Hepatic stellate cell (primary cell): Measurements from ENCODE around the gene NT5C2.

Source experiments
- DNase-seq: peaks from one replicate; pipeline ENCODE4 v3.0.0; 2011; ENCODE audit warnings: low spot score

The NT5C2 gene

DNA sequence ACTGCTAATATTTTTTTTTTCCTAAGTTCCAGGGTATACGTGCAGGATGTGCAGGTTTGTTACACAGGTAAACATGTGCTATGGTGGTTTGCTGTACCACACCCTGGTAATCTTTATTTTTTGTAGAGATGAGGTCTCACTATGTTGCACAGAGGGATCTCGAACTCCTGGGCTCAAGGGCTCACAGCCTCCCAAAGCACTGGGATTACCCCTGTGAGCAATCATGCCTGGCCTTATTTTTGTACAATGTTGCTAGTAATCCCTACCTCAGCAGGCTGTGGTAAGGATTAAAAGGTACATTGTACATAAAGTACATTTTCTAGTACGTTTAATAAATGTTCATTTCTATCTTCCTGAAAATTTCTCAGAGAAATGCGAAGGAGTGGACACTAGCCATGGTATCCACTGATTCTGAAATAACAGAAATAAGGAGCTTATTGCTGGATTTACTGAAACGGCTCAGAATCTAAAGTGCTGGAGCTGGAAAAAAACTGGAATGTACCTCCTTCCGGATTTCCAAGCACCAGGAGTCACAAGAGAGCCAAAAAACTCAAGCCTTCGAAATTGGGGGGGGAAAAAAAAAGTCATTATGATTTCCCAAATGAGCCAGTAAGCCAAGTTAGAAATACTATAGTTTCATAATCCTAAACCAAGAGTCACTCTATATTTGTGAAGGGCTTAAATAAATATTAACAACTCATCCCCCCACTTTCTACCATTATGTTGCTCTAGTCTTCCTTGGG, 69.6 kb downstream of the NT5C2 start:
- no peak for DNase-seq

DNA sequence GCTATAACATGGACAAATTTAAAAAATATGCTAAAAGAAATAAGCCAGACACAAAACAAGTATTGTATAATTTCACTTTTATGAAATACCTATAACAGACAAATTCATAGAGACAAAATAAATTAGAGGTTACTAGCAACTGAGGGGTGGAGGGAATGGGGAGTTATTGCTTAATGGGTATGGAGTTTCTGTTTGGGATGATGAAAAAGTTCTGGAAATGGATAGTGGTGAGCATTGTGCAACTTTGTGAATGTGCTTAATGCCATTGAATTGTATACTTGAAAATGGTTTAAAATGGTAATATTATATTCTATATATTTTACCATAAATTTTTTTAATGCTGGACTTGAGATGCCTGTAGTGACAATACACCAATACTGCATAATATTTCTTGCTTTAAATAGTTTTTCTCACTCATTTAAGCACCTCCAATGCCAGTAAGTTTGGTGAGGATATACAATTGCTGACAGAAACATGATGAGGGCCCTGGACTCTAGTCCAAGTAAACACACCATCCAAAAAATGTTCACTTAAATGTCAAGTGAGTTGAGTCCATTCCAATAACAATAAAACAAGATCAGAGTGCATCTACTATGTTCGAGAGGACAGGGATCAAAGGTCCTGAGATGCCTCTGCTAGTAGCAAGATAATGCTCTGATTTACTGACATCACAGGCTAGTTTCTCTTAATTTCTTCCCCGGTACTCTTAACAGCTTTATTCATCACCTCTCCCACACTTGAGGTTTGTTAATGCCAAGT, 71.9 kb downstream of the NT5C2 start:
- no peak for DNase-seq

DNA sequence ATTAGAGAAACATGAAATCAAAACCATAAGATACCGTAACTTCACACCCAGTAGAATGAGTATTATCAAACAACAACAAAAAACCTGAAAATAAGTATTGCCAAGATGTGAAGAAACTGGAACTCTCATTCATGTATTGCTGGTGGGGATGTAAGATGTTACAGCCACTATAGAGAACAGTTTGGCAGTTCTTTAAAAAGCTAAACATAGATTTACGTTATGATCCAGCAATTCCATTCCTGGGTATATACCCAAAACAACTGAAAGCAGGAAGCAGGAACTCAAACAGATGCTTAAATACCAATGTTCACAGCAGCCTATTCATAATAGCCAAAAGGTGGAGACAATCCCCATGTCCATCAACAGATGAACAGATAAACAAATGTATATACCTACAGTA, 72.5 kb downstream of the NT5C2 start:
- DNase-seq = no peak

DNA sequence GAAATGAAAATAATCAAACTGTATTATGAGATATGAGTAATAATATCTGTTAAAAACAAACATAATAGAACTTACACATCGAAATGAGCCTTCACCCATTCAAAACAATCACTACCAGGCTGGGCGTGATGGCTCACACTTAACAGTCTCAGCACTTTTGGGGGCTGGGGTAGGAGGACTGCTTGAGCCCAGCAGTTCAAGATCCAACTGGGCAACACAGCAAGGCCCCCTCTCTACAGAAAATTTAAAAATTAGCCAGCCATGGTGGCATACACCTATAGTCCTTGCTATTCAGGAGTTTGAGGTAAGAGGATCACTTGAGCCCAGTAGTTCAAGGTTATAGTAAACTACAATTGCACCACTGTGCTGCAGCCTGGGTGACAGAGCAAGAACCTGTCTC, 75.8 kb downstream of the NT5C2 start:
- DNase-seq = no peak

DNA sequence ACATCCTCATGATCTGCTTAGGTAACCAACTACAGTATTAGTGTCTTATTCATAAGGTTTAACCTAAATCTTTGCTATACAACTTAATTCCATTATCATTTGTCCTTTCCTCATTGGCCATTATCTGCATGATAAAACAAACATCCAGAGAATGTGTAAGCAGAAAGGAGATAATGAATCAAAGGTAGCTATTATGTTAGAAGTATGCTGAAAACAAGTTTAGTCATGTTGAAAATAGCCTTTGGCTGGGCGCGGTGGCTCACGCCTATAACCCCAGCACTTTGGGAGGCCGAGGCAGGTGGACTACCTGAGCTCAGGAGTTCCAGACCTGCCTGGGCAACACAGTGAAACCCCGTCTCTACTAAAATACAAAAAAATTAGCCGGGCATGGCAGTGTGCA, 78.2 kb downstream of the NT5C2 start:
- no peak for DNase-seq

DNA sequence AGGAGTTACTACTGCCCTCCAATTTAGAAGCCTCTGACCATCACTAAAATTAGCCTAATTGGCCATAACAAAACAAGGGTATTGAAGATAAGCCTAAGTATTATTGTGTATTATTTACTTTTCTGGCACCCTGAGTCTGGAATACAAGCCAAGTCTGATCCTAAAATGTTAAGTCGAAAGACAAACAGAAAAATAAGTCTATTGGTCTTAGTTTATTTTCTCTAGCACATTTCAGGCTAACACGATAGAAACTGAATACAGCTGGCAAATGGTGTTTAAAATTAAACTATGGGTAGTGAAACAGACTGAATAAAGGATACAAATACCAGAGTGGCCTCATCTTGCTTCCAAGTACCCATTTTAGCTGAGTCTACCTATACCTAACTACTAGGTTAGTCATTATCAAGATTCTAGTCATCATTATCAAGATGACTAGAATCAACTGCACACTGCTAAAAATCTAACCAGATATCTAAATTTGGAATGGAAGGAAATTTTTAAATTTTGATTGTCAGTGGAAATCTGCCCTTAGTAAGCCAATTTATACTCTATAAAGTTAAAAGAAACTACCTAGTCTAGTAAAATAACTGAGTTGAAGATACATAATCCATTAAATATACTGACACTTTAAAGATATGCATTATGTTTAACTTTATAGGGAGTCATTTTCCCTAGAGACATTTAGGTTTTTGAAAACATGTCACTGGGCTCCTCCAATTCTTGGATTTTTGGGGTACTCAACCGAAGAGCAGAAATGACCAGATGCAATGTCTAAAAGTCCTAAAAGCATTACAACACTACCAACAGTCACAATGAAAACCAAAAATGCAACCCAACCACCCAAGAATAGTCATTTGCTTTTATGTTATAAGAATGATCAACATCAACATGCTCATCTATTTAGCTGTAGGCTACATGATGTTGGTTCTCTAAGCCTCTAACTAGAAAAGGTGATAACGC, 80.9 kb downstream of the NT5C2 start:
- DNase-seq = no peak

DNA sequence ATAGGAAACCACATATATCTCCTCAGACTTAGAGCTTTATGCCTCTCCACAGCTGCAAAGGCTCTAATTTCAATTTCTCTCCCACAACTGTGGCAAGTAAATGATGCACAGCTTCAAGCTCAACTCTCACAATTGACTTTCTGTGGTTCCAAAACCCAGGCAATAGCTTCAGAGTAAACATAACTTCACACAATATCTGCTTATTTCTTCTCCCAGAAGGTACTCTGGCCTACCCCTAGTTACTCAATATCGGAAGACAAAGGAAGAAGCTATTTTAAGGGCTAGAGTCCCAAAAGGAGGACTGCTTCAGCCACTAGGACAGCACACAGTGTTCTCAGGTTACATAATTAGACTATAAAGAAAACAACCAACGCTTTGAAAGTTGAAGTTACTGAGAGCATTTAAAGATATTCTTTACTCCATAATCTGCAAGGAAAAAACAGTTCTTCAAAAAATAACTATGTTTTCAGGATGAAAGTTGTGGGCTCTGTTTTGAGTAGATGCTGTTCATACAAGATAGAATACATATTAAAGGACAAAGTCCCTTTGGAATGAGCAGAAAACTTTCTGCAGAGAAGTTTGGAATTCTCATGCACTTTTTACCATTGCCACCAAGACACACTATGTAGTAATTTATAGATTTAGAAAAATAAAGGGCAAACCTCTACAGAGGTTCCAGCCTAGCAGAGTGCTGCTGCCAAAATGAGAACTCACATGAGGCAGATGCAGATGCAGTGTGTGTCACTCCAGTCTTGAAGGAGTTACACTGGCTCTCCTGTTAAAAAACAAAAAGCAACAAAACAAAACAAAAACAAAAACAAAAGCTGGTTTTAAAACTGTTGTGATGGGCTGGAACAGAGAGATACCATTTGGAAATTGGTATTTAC, 81.8 kb downstream of the NT5C2 start:
- DNase-seq = no peak

DNA sequence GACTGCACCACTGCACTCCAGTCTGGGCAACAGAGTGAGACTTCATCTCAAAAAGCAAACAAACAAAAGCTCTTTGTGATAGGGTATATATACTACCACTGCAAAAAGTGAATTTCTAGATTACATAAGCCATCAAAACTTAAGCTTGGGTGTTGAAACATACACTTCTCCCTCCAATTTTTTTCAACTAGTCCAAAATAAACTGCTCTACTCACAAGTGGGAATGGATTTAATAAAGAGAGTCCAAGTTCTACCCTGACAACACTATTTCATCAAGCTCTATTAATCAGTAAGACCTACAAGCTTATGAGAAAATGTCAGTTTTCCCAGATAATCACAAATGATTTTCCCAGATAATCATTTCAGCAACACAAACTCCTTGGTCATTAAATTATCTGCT, 82.7 kb downstream of the NT5C2 start:
- DNase-seq = no peak

DNA sequence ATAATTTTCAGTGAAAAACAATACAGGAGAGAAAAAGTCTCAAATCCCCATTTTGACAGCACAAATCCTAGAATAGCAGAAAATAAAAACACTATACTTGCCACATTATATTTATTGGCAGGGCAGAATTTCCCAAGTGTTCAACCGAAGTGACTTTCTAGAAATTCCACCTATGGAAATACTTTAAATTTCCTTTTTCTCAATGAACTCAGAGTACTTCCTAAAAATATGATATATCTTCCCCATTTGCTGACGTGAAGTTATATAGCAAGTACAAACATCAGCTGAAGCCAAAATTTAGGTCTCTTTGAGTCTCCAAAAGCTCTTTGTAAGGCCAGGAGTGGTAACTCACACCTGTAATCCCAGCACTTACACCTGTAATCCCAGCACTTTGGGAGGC, 83.3 kb downstream of the NT5C2 start:
- DNase-seq = no peak

DNA sequence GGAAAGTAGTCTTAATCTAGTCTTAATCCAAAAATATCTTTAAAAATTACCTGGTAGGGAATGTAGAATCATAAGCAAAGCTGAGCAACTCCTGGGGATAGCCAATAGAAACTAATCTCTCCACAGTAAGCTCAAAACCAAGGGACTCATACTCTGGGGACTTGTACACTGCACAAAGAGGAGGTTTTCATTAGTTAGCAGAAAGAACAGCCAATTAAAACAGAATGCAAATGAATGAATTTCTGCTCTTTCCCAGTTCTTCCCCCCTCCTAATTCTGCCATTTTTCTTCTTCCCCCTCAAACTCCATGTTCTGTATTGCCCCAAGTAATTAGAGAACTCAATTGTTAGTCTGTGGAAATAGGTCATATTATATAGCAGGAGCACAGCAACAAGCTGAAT, 86.5 kb downstream of the NT5C2 start:
- DNase-seq = no peak

DNA sequence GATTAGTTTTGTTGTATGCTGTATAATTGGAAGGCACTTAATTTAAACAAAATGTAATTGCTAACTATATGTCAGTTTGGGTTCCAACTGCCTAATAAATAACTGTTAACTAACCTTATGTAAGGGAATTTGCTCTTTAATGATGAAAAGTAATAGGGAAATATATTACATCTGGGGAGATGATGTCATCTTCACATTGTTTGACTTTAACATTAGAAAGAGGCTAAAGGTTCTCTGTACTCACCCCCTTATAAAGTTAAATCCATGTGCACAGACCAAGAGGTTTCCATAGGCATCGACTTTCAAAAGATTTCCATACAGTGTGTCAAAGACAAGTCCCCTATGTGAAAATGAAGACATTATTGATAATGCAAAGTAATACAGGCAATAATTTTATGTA, 87.6 kb downstream of the NT5C2 start:
- no peak for DNase-seq

DNA sequence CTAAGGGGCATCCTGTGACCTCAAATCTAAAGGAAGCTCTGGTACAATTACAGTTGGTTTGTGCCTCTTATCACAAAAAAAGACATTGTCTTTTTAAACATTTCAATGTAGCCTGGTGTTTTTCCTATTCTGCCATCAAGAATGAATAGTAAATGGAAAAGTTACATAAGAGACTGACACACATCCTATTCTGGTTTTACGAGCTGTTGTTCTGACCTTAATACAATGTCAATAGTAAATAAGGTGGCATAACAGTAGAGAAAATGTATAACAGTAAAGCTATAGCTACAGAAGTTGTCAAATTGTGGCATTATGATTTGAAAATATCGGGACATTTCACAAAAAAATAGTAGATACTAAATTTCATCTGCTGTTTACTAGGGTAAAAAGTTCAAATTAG, 88.4 kb downstream of the NT5C2 start:
- DNase-seq = no peak

DNA sequence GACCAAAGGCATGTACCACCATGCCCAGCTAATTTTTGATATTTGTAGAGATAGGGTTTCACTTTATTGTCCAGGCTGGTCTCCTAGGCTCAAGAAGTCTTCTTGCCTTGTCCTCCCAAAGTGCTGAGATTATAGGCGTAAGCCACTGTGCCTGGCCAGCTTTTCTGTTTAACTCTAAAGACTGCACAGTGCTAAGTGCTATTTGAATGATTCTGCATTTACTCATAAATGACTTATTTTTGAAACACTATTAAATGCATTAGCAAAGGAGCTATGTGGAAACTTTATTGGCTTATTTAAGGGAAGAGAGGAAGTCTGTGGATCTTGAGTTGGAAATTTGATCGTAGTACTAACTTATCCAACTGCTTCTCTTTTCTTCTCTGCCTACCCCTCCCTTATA, 89.1 kb downstream of the NT5C2 start:
- no peak for DNase-seq

DNA sequence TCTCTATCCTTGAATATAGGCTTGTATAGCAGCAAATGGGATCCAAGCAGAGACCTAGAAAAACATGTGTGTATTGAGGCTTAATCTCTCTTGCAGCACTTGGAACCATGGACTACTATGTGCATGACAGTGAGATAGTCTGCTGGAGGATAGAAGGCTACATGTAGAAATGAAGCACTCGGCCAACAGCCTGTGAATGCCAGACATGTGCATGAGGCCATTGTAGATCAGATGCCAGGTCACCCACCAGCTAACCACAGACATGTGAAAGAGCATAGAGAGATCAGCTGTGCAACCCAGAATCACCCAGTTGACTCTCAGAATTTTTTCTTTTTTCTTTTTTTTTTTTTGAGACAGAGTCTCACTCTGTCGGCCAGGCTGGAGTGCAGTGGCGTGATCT, 90.9 kb downstream of the NT5C2 start:
- no peak for DNase-seq

DNA sequence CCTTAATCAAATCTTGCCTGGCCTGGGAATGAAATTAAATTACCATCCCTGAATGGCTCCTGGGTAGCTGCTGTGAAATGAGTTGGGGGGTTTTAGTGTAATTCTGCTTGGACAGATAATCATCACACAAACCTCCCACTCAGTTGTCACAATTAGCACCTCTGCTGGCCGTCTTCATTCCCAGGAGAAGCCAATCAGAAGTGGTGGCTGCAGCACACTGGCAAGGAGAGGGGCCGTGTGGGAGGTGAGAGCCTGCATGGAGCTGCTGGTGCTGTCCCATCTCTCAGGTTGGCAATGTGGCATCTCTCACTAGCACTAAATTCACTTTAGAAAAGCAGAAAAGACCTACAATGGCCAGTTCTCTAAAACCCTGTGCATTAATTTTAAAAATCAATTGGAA, 92.5 kb downstream of the NT5C2 start:
- DNase-seq = no peak

DNA sequence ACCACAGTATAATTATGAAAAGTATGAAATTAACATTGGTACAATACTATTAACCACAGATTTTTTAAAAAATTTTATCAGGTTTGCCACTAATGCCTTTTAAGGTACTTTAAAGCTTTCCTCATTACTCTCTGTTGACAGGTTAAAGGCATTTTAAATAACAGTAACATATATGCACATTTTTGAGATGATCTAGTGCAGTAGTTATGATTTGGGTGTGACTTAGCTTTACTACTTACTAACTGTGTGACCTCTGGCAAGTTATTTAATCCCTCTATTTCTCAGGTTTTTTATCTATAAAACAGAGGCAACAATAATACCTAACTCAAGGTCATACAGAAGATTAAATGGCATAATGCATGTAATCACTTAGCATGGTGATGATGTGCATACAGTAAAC, 94.8 kb downstream of the NT5C2 start:
- DNase-seq = no peak

DNA sequence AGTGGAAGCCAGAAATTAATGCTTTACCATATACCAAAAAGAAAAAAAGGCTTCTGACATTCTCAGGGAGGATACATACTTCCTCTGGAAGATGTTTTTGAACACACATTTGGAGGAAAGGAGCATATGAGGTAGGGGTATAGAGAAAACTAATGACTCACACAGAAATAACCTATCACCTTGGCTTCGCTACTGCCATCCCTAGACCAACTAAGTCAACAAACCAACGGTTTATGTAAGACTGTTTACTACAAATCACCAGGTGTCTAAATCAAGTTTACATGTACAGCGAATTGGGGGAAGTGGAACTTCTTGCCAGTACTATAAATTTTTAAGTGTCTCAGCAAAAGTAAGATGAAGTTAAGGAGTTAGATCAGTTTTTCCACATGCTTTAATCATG, 96.9 kb downstream of the NT5C2 start:
- no peak for DNase-seq

DNA sequence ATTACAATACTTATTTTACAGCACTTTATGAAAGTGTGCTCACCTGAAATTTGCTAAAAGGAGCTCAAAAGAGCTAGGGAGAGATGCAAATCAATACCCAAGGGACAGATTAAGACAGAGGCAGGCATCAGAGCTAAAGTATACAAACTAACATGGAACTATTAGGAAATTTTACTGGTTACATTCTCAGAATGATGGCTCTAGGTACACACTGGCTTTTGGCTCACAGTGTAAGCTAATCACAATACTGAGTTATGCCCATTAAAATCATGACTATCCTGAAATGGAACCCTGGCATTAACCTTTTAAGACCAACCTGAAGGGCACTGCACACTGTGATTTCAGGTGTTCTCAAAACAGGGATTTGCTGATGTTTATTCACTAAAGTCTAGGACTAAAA, 98.1 kb downstream of the NT5C2 start:
- no peak for DNase-seq

DNA sequence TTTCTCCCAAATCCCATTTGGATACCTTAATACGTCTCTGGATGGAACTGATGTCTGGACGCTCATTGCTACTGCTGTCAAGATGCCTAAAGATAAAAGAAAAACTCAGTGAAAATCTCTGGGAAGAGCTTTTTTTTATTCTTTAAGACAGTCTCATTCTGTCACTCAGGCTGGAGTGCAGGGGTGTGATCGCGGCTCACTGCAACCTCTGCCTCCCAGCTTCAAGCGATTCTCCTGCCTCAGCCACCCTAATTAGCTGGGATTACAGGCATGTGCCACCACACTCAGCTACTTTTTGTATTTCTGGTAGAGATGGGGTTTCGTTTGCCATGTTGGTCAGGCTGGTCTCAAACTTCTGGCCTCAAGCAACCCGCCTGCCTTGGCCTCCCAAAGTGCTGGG, 102.2 kb downstream of the NT5C2 start:
- no peak for DNase-seq

DNA sequence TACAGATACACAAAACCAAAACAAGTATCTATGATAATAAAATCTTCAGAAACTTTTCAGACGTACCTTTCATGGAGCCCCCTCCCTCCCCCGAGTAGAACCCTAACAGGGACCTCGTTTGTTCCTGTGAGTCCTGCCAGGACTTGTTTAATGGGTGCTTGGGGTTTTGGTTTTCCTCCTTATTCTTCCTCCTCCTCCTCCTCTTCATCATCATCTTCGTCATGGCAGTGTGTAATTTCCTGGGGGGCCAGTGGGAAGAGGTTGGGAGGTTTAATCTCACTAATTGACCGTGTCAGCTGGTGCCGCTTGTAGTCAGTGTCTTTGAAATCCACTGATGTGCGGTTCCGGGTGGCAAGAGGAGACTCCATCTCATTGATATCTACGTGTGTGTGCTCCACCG, 103.6 kb downstream of the NT5C2 start:
- DNase-seq = no peak

DNA sequence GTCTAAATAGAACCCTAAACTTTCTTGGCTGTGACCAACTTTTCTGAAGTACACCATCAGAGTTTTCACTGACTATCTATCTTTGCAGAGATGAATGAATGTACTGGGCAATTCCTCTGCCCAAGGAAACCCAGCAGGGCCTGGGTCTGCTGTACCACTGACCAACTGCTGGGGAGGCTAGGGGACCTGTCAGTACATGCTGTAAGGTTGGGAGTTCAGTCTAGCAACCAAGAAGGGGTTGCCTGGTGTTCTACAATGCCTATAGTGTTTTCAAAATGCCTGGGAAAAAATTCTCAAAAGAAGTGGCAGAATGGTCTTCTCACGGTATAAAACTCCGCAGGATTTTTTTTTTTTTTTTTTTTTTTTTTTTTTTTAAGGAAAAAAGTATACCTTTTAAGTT, 106.3 kb downstream of the NT5C2 start:
- DNase-seq = no peak

DNA sequence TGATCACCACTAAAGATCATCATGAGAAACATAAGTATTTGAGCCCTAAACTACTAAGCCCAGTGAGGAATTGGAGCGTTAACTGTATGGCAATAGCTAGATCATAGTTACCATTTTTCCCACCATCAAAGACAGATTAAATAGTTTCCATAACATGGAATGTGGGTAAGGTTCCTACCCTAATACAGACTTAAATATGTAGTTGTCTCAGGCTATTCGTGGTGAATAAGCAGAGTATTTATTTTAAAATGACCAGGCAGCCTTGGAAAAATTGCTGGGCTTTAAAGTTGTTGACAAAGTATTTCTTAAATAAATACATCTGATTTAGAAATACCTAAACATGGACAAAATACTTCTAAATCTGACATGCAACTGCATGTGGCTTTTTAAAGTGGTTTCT, 106.8 kb downstream of the NT5C2 start:
- DNase-seq = peak; percentile 44
